WI38 (cell line): ENCODE results near the gene MAGEB6B.
"Not testable (repeated sequence)": the region's sequence is repeated elsewhere in the genome, so short reads cannot be mapped to it uniquely, and the experiment has no call there.

ENCODE experiments used
- H3K4me3 ChIP-seq: 2 replicates; pipeline ENCODE4 v1.5.1; 2011; ENCODE audit warnings: low read depth, mild to moderate bottlenecking, control low read depth, low read length
- TF ChIP-seq, protein P1 (sequence below): IDR thresholded peaks from 2 replicates; pipeline ENCODE4 v1.5.1; 2012; ENCODE audit warnings: low read depth, mild to moderate bottlenecking, control low read depth, low read length

Gene MAGEB6B

DNA sequence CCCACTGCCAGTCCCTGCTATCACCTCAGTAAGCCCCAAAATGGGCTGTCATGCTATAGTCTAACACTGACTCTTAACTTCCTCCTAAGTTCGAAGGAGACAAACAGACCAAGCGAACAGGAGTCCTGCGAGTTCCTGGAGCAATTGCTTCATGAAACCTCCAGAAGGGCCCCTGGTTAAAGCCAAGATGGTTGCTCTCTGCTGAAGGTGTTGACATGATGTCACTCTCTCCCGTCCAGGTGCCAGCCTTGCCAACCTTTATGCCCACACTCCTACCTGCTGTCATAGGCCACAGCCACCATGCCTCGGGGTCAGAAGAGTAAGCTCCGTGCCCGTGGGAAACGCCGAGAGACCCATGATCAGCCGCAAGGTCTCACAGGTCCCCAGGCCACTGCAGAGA lies at the start of gene MAGEB6B:
MAGEB6B (plus strand) TSS at position 301 of the 400 bp plus-strand sequence; CDS start at position 301, 0 bp downstream.
- no peak within 1 kb of the TSS for H3K4me3 ChIP-seq
- TF ChIP-seq, protein P1, sequence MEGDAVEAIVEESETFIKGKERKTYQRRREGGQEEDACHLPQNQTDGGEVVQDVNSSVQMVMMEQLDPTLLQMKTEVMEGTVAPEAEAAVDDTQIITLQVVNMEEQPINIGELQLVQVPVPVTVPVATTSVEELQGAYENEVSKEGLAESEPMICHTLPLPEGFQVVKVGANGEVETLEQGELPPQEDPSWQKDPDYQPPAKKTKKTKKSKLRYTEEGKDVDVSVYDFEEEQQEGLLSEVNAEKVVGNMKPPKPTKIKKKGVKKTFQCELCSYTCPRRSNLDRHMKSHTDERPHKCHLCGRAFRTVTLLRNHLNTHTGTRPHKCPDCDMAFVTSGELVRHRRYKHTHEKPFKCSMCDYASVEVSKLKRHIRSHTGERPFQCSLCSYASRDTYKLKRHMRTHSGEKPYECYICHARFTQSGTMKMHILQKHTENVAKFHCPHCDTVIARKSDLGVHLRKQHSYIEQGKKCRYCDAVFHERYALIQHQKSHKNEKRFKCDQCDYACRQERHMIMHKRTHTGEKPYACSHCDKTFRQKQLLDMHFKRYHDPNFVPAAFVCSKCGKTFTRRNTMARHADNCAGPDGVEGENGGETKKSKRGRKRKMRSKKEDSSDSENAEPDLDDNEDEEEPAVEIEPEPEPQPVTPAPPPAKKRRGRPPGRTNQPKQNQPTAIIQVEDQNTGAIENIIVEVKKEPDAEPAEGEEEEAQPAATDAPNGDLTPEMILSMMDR, result no peak

DNA sequence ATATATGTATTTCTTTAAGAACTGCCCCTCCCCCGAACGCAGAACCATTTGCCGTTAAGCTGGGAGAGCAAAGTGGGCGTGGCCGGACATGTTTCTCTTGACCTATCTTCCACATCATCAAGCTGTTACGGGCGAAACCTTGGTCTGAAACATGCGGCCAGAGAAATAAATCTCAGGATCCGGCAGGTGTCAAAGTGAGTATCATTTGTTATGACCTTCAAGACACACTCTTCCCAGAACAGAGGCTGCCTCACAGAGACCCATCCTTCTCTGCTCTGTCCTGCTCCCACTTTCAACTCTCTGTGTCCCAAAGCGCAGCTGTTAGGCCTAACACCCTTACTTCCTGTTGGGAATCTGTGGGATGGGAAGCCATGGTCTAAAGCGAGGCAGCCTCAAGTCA lies 22.1 kb upstream of the MAGEB6B start, which contains the start of gene MAGEB18:
MAGEB18 (plus strand) TSS at position 70 of the 400 bp plus-strand sequence. CDS start 643 bp downstream, outside the sequence.
- H3K4me3 ChIP-seq, result no peak within 1 kb of the TSS
- TF ChIP-seq, protein P1, result no peak

DNA sequence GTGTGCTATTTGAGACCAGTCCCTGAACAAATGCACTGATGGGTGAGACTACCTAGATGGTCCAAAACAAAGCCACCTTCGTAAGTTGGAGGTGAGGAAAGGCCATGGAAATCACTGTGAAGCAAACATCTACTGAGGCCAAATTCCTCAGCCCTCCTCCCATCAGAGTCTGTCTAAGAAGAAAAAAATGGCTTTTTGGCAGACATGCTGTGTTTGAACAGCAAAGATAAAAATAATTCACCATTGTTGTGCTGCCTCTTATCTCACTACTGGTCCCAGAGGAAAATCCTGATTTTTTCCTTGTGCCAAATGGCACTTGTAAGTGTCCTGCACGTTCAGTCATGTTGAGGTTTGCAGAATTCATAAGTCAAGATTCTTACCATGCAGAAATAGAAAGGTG lies 14.4 kb upstream of the MAGEB6B start:
- TF ChIP-seq, protein P1, result no peak
- H3K4me3 ChIP-seq, result no peak overlapping the region

GRCh38 chrX:26192204-26192603 lies 31.8 kb downstream of the MAGEB6B start, which contains the start of gene MAGEB6:
MAGEB6 (plus strand) TSS chrX:26192440; CDS start chrX:26193847, 1,407 bp downstream.
- TF ChIP-seq, protein P1, result no peak
- H3K4me3 ChIP-seq, result no peak within 1 kb of the TSS

DNA sequence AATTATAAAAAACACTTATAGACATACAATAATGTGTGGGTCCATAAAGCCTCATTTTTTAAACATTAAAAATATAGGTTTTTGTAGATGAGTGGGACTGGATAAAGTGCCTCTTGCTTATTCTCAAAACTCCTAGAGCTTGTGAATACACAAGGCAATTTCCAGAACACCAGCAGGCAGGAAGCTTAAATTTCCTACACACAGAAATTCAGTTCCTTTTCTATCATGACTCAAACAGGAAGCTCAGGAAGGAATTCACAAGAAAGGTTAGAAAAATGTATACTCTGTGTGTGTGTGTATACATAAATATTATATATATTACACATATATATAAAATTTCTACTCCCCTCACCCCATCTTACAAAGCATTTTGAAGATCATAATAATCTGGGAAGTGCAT lies 43.2 kb downstream of the MAGEB6B start:
- no peak overlapping the region for H3K4me3 ChIP-seq
- TF ChIP-seq, protein P1, result no peak

- not testable (repeated sequence) for H3K4me3 ChIP-seq
Observed at GRCh38 chrX:26204717-26205116, 44.3 kb downstream of the MAGEB6B start.

GRCh38 chrX:26208012-26208411 lies 47.6 kb downstream of the MAGEB6B start:
- TF ChIP-seq, protein P1, result no peak
- H3K4me3 ChIP-seq, result no peak overlapping the region
